Fibroblast of mammary gland (primary cell): ENCODE results near the gene SIAH3.

Source experiments
- DNase-seq: peaks from one replicate; pipeline ENCODE4 v3.0.0-alpha.2; 2010; ENCODE audit warnings: low read depth
- H3K4me3 ChIP-seq: 2 replicates; pipeline ENCODE4 v1.5.1; 2011; ENCODE audit warnings: low read depth, mild to moderate bottlenecking, low read length, moderate library complexity; ENCODE audit not compliant: control insufficient read depth
- TF ChIP-seq, protein P1 (sequence below): conservative IDR thresholded peaks from 2 replicates; pipeline ENCODE4 v1.5.1; 2011; ENCODE audit warnings: low read depth, low read length, inconsistent platforms; ENCODE audit not compliant: control insufficient read depth, insufficient read depth

SIAH3 gene

GRCh38 chr13:45751885-45752284, 99.7 kb downstream of the SIAH3 start:
- H3K4me3 ChIP-seq, result no peak overlapping the region
- TF ChIP-seq, protein P1, sequence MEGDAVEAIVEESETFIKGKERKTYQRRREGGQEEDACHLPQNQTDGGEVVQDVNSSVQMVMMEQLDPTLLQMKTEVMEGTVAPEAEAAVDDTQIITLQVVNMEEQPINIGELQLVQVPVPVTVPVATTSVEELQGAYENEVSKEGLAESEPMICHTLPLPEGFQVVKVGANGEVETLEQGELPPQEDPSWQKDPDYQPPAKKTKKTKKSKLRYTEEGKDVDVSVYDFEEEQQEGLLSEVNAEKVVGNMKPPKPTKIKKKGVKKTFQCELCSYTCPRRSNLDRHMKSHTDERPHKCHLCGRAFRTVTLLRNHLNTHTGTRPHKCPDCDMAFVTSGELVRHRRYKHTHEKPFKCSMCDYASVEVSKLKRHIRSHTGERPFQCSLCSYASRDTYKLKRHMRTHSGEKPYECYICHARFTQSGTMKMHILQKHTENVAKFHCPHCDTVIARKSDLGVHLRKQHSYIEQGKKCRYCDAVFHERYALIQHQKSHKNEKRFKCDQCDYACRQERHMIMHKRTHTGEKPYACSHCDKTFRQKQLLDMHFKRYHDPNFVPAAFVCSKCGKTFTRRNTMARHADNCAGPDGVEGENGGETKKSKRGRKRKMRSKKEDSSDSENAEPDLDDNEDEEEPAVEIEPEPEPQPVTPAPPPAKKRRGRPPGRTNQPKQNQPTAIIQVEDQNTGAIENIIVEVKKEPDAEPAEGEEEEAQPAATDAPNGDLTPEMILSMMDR, result no peak
- DNase-seq, result no peak

DNA sequence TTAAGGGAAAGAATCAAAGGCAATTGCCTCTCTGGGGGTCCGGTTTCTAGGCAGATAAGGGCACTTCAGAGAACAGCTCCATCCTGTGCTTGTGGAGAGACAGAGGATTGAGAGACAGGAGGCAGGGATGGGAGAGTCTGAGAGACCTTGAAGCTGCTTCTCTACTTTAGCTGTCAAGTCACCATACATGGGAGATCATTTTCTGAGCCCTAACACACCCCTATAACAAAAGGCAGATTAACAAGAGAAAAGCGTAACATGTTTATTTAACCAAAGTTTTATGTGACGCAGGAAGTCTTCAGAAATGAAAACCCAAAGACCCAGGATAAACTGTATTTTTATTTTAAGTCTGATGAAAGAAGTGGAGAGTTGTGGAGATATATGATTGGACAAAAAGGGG, 101.0 kb downstream of the SIAH3 start:
- TF ChIP-seq, protein P1, result no peak

DNA sequence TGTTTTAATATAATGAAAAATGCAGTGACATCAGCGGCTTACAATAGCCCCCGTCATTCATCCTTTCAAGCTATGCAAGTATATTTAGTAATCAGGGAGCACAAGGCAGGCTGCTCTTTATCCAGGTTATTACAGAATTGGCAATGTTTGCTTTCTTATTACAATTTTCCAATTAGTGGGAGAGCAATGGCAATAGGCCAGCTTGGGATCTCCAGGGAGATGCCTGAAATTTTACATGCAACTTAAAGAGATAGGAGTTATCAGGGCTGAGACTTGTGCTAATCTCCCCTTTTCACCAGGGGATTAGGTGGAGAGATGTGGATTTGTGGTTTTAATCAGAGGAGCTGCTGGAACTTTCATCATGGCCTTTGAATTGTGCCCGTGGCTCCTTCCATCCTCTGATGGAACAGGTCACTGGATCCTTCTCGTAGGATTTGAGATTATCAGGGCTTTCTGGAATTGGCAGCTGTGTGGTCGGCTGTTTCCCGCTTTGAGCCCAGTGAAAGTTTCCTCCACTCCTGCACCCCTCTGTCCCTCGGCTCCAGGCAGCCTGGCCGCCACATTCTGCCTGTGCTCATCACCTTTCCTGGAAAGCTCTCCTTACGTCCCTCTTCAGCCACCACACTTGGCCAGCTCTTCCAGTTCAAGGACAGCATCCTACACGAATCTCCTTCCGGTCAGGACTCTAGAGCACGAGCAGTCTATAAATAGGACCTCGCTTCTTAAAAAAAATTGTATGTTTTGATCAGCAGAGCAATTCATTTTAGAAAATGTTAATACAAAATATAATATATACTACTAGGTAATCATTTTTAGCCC, 102.4 kb downstream of the SIAH3 start:
- no peak for DNase-seq
- H3K4me3 ChIP-seq, result no peak overlapping the region
- TF ChIP-seq, protein P1, result no peak

More for the DNA sequence above, 101.0 kb downstream of the SIAH3 start:
- H3K4me3 ChIP-seq, result no peak overlapping the region
- DNase-seq, result no peak

- DNase-seq, result no peak
- H3K4me3 ChIP-seq, result no peak overlapping the region
- TF ChIP-seq, protein P1, result no peak
Measured at GRCh38 chr13:45747071-45747470, 104.5 kb downstream of the SIAH3 start.

- TF ChIP-seq, protein P1, result no peak
- no peak overlapping the region for H3K4me3 ChIP-seq
- no peak for DNase-seq
Measured at GRCh38 chr13:45744979-45745378, 106.6 kb downstream of the SIAH3 start.

- TF ChIP-seq, protein P1, result no peak
- H3K4me3 ChIP-seq, result no peak overlapping the region
- no peak for DNase-seq
Measured at GRCh38 chr13:45742985-45743384, 108.6 kb downstream of the SIAH3 start.
